ENCODE data around the gene ADAMTSL3.

- TF ChIP-seq CTCF (IDR thresholded peaks at IDR 0.05; ENCODE audit: control extremely low read depth in 1 of 3, insufficient read depth in 1 of 3, low read depth in 1 of 3, low read length in 3 of 3) (no peak), POLR2A (IDR thresholded peaks at IDR 0.05; ENCODE audit: control extremely low read depth in 1 of 2, low read depth in 2 of 2, low read length in 2 of 2) (no peak), EGR1 (IDR thresholded peaks at IDR 0.05; ENCODE audit: borderline replicate concordance, low read depth, low read length) (no peak), EZH2 (IDR thresholded peaks at IDR 0.05; ENCODE audit: low read depth, low read length, severe bottlenecking) (no peak), KDM1A (IDR thresholded peaks at IDR 0.05; ENCODE audit: borderline replicate concordance, low read length) (no peak), CEBPB (IDR thresholded peaks at IDR 0.05; ENCODE audit: low read depth, low read length) (no peak), JUND (IDR thresholded peaks at IDR 0.05; ENCODE audit: low read length) (no peak), CHD2 (IDR thresholded peaks at IDR 0.05; ENCODE audit: low read length) (no peak), TEAD4 (IDR thresholded peaks at IDR 0.05; ENCODE audit: low read depth, low read length) (no peak)
These were observed 337.2 kb downstream of the ADAMTSL3 start for GRCh38 chr15:83991163-83991562.
